CD4-positive, alpha-beta T cell treated with Interleukin-15 for 1 hour (primary cell): ENCODE measurements around the gene DDX5.
"Not testable (repeated sequence)": the region's sequence is repeated elsewhere in the genome, so short reads cannot be mapped to it uniquely, and the experiment has no call there.

Source experiments
- DNase-seq: peaks from one replicate; pipeline ENCODE4 v3.0.0-alpha.2; 2020

Gene DDX5

GRCh38 chr17:64491034-64491860 lies 14.8 kb downstream of the DDX5 start:
- peak; percentile 58 for DNase-seq

GRCh38 chr17:64488301-64488700 lies 17.8 kb downstream of the DDX5 start:
- no peak for DNase-seq

- no peak for DNase-seq
Observed at GRCh38 chr17:64484380-64484779, 21.7 kb downstream of the DDX5 start.

- no peak for DNase-seq
Observed at GRCh38 chr17:64480951-64481350, 25.1 kb downstream of the DDX5 start.

GRCh38 chr17:64477849-64478248 lies 28.2 kb downstream of the DDX5 start:
- DNase-seq, result no peak

GRCh38 chr17:64472564-64472963 lies 33.5 kb downstream of the DDX5 start:
- no peak for DNase-seq

- DNase-seq, result no peak
Observed at GRCh38 chr17:64471440-64471839, 34.6 kb downstream of the DDX5 start.

- no peak for DNase-seq
Observed at GRCh38 chr17:64470625-64471024, 35.5 kb downstream of the DDX5 start.

- DNase-seq, result not testable (repeated sequence)
Observed at GRCh38 chr17:64466834-64467233, 39.3 kb downstream of the DDX5 start.

GRCh38 chr17:64466019-64466735 lies 39.9 kb downstream of the DDX5 start:
- DNase-seq, result no peak

GRCh38 chr17:64461788-64462187 lies 44.3 kb downstream of the DDX5 start:
- DNase-seq, result no peak

GRCh38 chr17:64460955-64461354 lies 45.1 kb downstream of the DDX5 start:
- no peak for DNase-seq

GRCh38 chr17:64459818-64460217 lies 46.3 kb downstream of the DDX5 start:
- not testable (repeated sequence) for DNase-seq

- no peak for DNase-seq
Observed at GRCh38 chr17:64459284-64459747, 46.8 kb downstream of the DDX5 start.

GRCh38 chr17:64458756-64459155 lies 47.3 kb downstream of the DDX5 start:
- no peak for DNase-seq

GRCh38 chr17:64457156-64457555 lies 48.9 kb downstream of the DDX5 start:
- DNase-seq, result no peak

GRCh38 chr17:64455993-64456885 lies 49.9 kb downstream of the DDX5 start:
- no peak for DNase-seq

GRCh38 chr17:64449545-64449944 lies 56.5 kb downstream of the DDX5 start:
- no peak for DNase-seq

GRCh38 chr17:64448665-64449512 lies 57.2 kb downstream of the DDX5 start, which contains the start of gene MILR1:
TSS of gene MILR1 (plus strand) at chr17:64449115. CDS start at chr17:64449169, 54 bp downstream.
- peak; percentile 60 for DNase-seq
